Colonic mucosa (tissue), 4 donors: ENCODE results near the gene ARHGAP26. TPM values are rescaled to one million over a fixed set of nuclear protein-coding genes. Genes with fewer than 3 reads are reported as not detected.

Experiments used
- DNase-seq: peaks from one replicate; pipeline ENCODE4 v3.0.0-alpha.2; 2020
- H3K27ac ChIP-seq: fragments of 200-600 bp; one replicate; pipeline ENCODE4 v1.8.0; 2021
- H3K27me3 ChIP-seq: fragments of 200-600 bp; one replicate; pipeline ENCODE4 v1.8.0; 2021
- H3K36me3 ChIP-seq: fragments of 200-600 bp; one replicate; pipeline ENCODE4 v1.8.0; 2021
- H3K4me1 ChIP-seq: fragments of 200-600 bp; one replicate; pipeline ENCODE4 v1.8.0; 2021; ENCODE audit warnings: mild to moderate bottlenecking
- H3K4me3 ChIP-seq: fragments of 200-600 bp; one replicate; pipeline ENCODE4 v1.8.0; 2021
- H3K9ac ChIP-seq, 2 donors: one replicate each; pipeline ENCODE4 v1.7.0; 2013; ENCODE audit warnings: control low read depth in 2 of 2, low read depth in 2 of 2, low read length in 2 of 2
- H3K9me3 ChIP-seq: fragments of 200-600 bp; one replicate; pipeline ENCODE4 v1.8.0; 2021
- CTCF ChIP-seq: fragments of 200-600 bp; IDR thresholded peaks from one replicate; pipeline ENCODE4 v1.8.0; 2022; ENCODE audit warnings: antibody characterized with exemption, mild to moderate bottlenecking
- intact Hi-C: fragments of 100-400 bp; cut with DNase I; formaldehyde crosslinking; loops from one replicate; pipeline ENCODE4 v1.14.1; 2022
- total RNA-seq, 2 donors: library from RNA; stranded (reverse); fragmentation: NEBNext Ultra II Directional in 1 of 2; extraction: Animal tissue kit (Norgen Biotek cat#: 25700) in 1 of 2; gene quantifications; one replicate each; pipeline ENCODE4 v1.2.1, GENCODE V29; 2021
- donor health status: healthy.
- donor health status: DM: no; HTN: no; CAD: no.
- donor health status: DM: no; HTN: no; CAD: no.

The ARHGAP26 gene
- total RNA-seq, 2 donors from 2014 or later = 59.1 to 74.0 TPM

GRCh38 chr5:143026380-143026779 lies 256.2 kb downstream of the ARHGAP26 start:
- Histone ChIP-seq H3K4me3 (no peak overlapping the region), H3K36me3 (no peaks in the 10 kb centered on the region), H3K27ac (no peak overlapping the region), H3K9ac (no peak overlapping the region), H3K9me3 (no peaks in the 10 kb centered on the region), H3K4me1 (no peaks in the 10 kb centered on the region), H3K27me3 (no peaks in the 10 kb centered on the region)
- intact Hi-C loops = no loop called here
- no peak for DNase-seq
- TF ChIP-seq CTCF = no peak

GRCh38 chr5:143029293-143029692 lies 259.1 kb downstream of the ARHGAP26 start:
- Histone ChIP-seq H3K4me1 (no peaks in the 10 kb centered on the region), H3K27ac (no peak overlapping the region), H3K36me3 (no peaks in the 10 kb centered on the region), H3K4me3 (no peak overlapping the region), H3K27me3 (no peaks in the 10 kb centered on the region), H3K9me3 (no peaks in the 10 kb centered on the region), H3K9ac (no peak overlapping the region)
- intact Hi-C loops = no loop called here
- no peak for DNase-seq
- TF ChIP-seq CTCF = no peak

GRCh38 chr5:143030349-143030748 lies 260.2 kb downstream of the ARHGAP26 start:
- TF ChIP-seq CTCF = no peak
- Histone ChIP-seq H3K9ac (no peak overlapping the region), H3K4me1 (no peaks in the 10 kb centered on the region), H3K27ac (no peak overlapping the region), H3K4me3 (no peak overlapping the region), H3K9me3 (no peaks in the 10 kb centered on the region), H3K27me3 (no peaks in the 10 kb centered on the region), H3K36me3 (no peaks in the 10 kb centered on the region)
- no peak for DNase-seq
- intact Hi-C loops = no loop called here

- Histone ChIP-seq H3K27me3 (no peaks in the 10 kb centered on the region), H3K4me1 (no peaks in the 10 kb centered on the region), H3K27ac (no peak overlapping the region), H3K9me3 (no peaks in the 10 kb centered on the region), H3K36me3 (no peaks in the 10 kb centered on the region), H3K4me3 (no peak overlapping the region), H3K9ac (no peak overlapping the region)
- intact Hi-C loops = no loop called here
- no peak for TF ChIP-seq CTCF
- DNase-seq = no peak
These were observed 261.8 kb downstream of the ARHGAP26 start for GRCh38 chr5:143031781-143032580.

- Histone ChIP-seq H3K9ac (no peak overlapping the region), H3K9me3 (no peaks in the 10 kb centered on the region), H3K27ac (no peak overlapping the region), H3K27me3 (no peaks in the 10 kb centered on the region), H3K4me1 (no peaks in the 10 kb centered on the region), H3K36me3 (no peaks in the 10 kb centered on the region), H3K4me3 (no peak overlapping the region)
- DNase-seq = no peak
- TF ChIP-seq CTCF = no peak
- intact Hi-C loops = no loop called here
These were observed 262.3 kb downstream of the ARHGAP26 start for GRCh38 chr5:143032581-143032836.
